Stomach (tissue), 4 donors: ENCODE data around the gene XYLT1.

Source experiments
- POLR2A ChIP-seq, 4 donors: fragments of 450-650 bp; IDR thresholded peaks; one replicate each; pipeline ENCODE4 v1.6.1; 2016; ENCODE audit warnings: antibody characterized with exemption in 4 of 4, control low read depth in 2 of 4, mild to moderate bottlenecking in 1 of 4, moderate library complexity in 1 of 4
- TF ChIP-seq, protein P1 (sequence below), 7 experiments: fragments of 450-650 bp in 4 of 7; fragments of 200-600 bp in 3 of 7; sonication (generic) in 3 of 7; IDR thresholded peaks; one replicate each; pipeline ENCODE4 v1.5.1; 2016 to 2019; ENCODE audit warnings: antibody characterized with exemption in 7 of 7, control low read depth in 2 of 7, mild to moderate bottlenecking in 1 of 7

DNA sequence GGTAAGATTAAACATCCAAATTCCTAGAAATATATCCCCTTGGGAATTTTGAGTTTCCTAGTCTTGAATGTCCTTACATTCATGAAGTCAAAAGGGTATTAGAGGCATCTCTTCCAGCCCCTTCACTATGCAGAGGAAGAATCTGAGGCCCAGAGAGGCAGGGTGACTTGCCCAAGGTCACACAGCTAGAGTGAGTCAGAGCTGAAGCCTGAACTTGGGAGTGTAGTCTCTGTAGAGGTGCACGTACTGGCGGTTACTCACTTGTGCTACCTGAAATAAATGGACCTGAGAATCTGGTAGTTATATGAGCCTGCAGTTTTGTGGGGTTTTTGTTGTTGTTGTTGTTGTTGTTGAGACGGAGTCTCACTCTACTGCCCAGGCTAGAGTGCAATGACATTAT lies 164.0 kb downstream of the XYLT1 start:
- TF ChIP-seq, protein P1, sequence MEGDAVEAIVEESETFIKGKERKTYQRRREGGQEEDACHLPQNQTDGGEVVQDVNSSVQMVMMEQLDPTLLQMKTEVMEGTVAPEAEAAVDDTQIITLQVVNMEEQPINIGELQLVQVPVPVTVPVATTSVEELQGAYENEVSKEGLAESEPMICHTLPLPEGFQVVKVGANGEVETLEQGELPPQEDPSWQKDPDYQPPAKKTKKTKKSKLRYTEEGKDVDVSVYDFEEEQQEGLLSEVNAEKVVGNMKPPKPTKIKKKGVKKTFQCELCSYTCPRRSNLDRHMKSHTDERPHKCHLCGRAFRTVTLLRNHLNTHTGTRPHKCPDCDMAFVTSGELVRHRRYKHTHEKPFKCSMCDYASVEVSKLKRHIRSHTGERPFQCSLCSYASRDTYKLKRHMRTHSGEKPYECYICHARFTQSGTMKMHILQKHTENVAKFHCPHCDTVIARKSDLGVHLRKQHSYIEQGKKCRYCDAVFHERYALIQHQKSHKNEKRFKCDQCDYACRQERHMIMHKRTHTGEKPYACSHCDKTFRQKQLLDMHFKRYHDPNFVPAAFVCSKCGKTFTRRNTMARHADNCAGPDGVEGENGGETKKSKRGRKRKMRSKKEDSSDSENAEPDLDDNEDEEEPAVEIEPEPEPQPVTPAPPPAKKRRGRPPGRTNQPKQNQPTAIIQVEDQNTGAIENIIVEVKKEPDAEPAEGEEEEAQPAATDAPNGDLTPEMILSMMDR (IDR thresholded peaks at IDR 0.05), result no peak
- TF ChIP-seq POLR2A (IDR thresholded peaks at IDR 0.05), result no peak
